ENCODE measurements around the gene BANF1.

DNA sequence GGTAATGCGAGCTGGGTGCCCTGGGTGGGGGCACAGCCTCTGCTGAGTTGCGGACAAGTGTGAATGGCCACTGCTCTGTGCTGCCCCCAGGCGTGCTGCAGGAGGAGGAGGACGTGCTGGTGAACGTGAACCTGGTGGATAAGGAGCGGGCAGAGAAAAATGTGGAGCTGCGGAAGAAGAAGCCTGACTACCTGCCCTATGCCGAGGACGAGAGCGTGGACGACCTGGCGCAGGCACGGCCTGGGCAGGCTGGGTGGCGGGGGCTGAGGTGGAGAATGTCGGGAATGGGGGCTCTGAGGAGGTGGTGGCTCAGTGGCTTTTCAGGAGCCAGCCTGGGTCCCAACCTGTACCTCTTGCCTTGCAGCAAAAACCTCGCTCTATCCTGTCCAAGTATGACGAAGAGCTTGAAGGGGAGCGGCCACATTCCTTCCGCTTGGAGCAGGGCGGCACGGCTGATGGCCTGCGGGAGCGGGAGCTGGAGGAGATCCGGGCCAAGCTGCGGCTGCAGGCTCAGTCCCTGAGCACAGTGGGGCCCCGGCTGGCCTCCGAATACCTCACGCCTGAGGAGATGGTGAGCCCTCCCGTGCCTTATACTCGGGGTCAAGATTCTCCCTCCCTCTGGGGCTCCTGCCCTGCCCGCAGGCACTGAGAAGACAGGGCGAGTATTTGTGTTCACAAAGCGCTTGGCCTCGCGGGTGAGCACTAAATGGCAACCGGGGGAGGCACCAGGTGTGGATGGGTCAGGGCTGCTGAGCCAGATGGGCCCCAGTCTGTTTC lies 36.1 kb upstream of the BANF1 start:
- TF ChIP-seq POLR2A (IDR thresholded peaks at IDR 0.05; ENCODE audit: low read depth, low read length) (no peak), POLR2AphosphoS5 (IDR thresholded peaks at IDR 0.05; ENCODE audit: low read depth, low read length) (no peak)
